HepG2 (cell line): ENCODE data around the gene LDLRAD2. TPM values are rescaled to one million over a fixed set of nuclear protein-coding genes. Genes with fewer than 3 reads are reported as not detected.

Source experiments
- AHDC1 ChIP-seq: sonication (generic); formaldehyde crosslinking; IDR thresholded peaks from 2 replicates; pipeline ENCODE4 v1.5.1; 2020; ENCODE audit warnings: mild to moderate bottlenecking, missing genetic modification reagents, borderline replicate concordance
- CBX2 ChIP-seq, 2 experiments: fragments of 200-600 bp in 1 of 2; sonication (generic); formaldehyde crosslinking in 1 of 2; IDR thresholded peaks; 2 replicates each; pipeline versions ENCODE4 v1.7.0 to v1.8.1; 2018 to 2022; ENCODE audit warnings: low read depth in 2 of 2, low read length in 1 of 2, mild to moderate bottlenecking in 1 of 2, missing genetic modification reagents in 1 of 2
- GATAD2A ChIP-seq: IDR thresholded peaks from 2 replicates; pipeline ENCODE4 v1.6.1; 2016
- HIC2 ChIP-seq: sonication (generic); formaldehyde crosslinking; IDR thresholded peaks from 2 replicates; pipeline ENCODE4 v1.9.0; 2022; ENCODE audit warnings: low read depth, missing genetic modification reagents
- IRF2 ChIP-seq: IDR thresholded peaks from 2 replicates; pipeline ENCODE4 v1.6.1; 2018; ENCODE audit warnings: missing genetic modification reagents, missing compliant biosample characterization
- MEIS1 ChIP-seq: sonication (generic); formaldehyde crosslinking; IDR thresholded peaks from 2 replicates; pipeline ENCODE4 v1.9.0; 2021; ENCODE audit warnings: mild to moderate bottlenecking, missing genetic modification reagents, moderate library complexity, borderline replicate concordance
- PHF20 ChIP-seq: sonication (generic); formaldehyde crosslinking; IDR thresholded peaks from 2 replicates; pipeline ENCODE4 v1.5.0; 2020; ENCODE audit warnings: mild to moderate bottlenecking, missing genetic modification reagents
- SALL1 ChIP-seq: sonication (generic); formaldehyde crosslinking; IDR thresholded peaks from 2 replicates; pipeline ENCODE4 v1.8.0; 2022; ENCODE audit warnings: mild to moderate bottlenecking, missing genetic modification reagents
- SMARCE1 ChIP-seq: fragments of 450-650 bp; IDR thresholded peaks from 2 replicates; pipeline ENCODE4 v1.6.1; 2017; ENCODE audit warnings: borderline replicate concordance
- YEATS4 ChIP-seq: sonication (generic); formaldehyde crosslinking; IDR thresholded peaks from 2 replicates; pipeline ENCODE4 v1.4.0; 2020; ENCODE audit warnings: missing genetic modification reagents, borderline replicate concordance
- YY1 ChIP-seq: IDR thresholded peaks from 2 replicates; pipeline ENCODE4 v1.6.1; 2011; ENCODE audit warnings: low read length, low read depth, moderate library complexity, mild to moderate bottlenecking; ENCODE audit not compliant: insufficient read depth, insufficient replicate concordance
- ZFP82 ChIP-seq: sonication (generic); formaldehyde crosslinking; IDR thresholded peaks from 2 replicates; pipeline ENCODE4 v1.5.1; 2020; ENCODE audit warnings: mild to moderate bottlenecking, missing genetic modification reagents, borderline replicate concordance
- ZKSCAN1 ChIP-seq: fragments of 150-350 bp; IDR thresholded peaks from 2 replicates; pipeline ENCODE4 v1.6.1; 2014; ENCODE audit warnings: low read length
- ZNF549 ChIP-seq: sonication (generic); formaldehyde crosslinking; IDR thresholded peaks from 2 replicates; pipeline ENCODE4 v1.5.0; 2020; ENCODE audit warnings: missing genetic modification reagents
- ZNF605 ChIP-seq: sonication (generic); formaldehyde crosslinking; IDR thresholded peaks from 2 replicates; pipeline ENCODE4 v1.8.0; 2022; ENCODE audit warnings: mild to moderate bottlenecking, missing genetic modification reagents
- polyA plus RNA-seq, 8 experiments: library from polyadenylated mRNA; depleted of rRNA in 3 of 8; stranded (reverse) in 7 of 8; unstranded in 1 of 8; fragments of >200 nt; fragmentation: Illumina TruSeq in 4 of 8; extraction: Trizol in 4 of 8; gene quantifications; 2 replicates each; pipeline versions ENCODE4 v1.2.1 to v1.2.3, GENCODE V29; 2011 to 2016; ENCODE audit warnings: low read depth in 4 of 8, missing spikeins in 1 of 8, mixed read lengths in 1 of 8; ENCODE audit not compliant: insufficient read depth in 1 of 8
- total RNA-seq, 5 experiments: library from RNA; depleted of rRNA; stranded (reverse); fragments of >200 nt; fragmentation: Illumina TruSeq; extraction: Trizol; gene quantifications; 2 replicates each; pipeline ENCODE4 v1.2.3, GENCODE V29; 2016; ENCODE audit warnings: low read depth in 1 of 5
- TF ChIP-seq, protein P1 (sequence below): sonication (generic); formaldehyde crosslinking; IDR thresholded peaks from 2 replicates; pipeline ENCODE4 v1.9.0; 2021; ENCODE audit warnings: missing genetic modification reagents, mild to moderate bottlenecking, borderline replicate concordance
- TF ChIP-seq, protein P2 (sequence below): sonication (generic); formaldehyde crosslinking; IDR thresholded peaks from 2 replicates; pipeline ENCODE4 v1.5.1; 2020; ENCODE audit warnings: mild to moderate bottlenecking, missing genetic modification reagents, borderline replicate concordance

The LDLRAD2 gene
- total and polyA plus RNA-seq, 2 of the 13 experiments (the other 11 are each of a cell fraction or from before 2014, with no cell fraction given) = not detected

DNA sequence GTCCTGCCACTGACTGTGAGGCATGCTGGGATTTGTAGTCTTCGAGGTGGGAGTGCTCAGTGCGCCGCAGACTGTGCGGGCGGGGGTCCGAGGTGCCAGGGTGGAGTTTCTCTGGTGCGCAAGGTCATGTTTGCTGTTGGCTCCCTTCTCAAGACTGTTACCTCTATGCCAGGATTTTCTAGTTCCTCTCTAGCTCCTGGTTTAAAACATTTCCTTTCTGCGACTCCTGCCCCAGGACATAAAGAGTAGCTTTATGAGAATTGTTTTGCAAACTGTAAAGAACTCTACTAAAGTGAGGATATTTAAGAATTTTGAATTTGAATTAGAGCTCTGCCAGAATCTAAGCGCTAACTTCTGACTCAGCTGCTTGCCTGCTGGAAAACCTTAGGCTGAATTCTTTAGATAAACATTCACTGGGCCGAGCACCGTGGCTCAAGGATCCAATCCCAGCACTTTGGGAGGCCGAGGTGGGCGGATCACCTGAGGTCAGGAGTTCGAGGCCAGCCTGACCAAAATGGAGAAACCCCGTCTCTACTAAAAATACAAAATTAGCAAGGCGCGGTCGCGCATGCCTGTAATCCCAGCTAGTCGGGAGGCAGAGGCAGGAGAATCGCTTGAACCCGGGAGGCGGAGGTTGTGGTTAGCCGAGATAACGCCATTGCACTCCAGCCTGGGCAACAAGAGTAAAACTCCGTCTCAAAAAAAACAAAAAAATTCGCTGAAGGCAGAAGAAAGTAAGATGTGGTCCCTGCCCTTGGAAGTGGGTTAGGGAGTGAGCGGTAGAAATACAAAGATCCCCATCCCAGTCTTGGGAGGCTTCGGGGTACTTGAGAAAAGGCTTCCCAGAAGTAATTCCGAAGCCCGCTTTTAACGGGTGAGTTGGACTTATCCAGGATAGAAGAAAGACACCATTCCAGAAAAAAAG, 28.1 kb upstream of the LDLRAD2 start (continued):
- TF ChIP-seq YEATS4 (CRISPR knock-in tag) (no peak), CBX2 (IDR thresholded peaks at IDR 0.05; ENCODE audit: low read depth, low read length) (no peak), CBX2 (CRISPR knock-in tag; IDR thresholded peaks at IDR 0.05; ENCODE audit: low read depth) (no peak), ZKSCAN1 (0 out of 2 replicates have a peak, but pooled peaks have one; percentile 12), MEIS1 (CRISPR knock-in tag) (no peak), HIC2 (CRISPR knock-in tag) (peak; percentile 61), YY1 (peak; percentile 49), ZFP82 (CRISPR knock-in tag) (peak; percentile 17; the same call in 1 of the 2 replicates), ZNF605 (peak; percentile 95), GATAD2A (CRISPR knock-in tag) (peak; percentile 66; the same call in 1 of the 2 replicates), PHF20 (CRISPR knock-in tag) (no peak), AHDC1 (CRISPR knock-in tag) (0 out of 2 replicates have a peak, but pooled peaks have one; percentile 10), SMARCE1 (no peak), IRF2 (peak; percentile 99), SALL1 (CRISPR knock-in tag) (0 out of 2 replicates have a peak, but pooled peaks have one; percentile 32), ZNF549 (no peak)
- TF ChIP-seq, protein P1, sequence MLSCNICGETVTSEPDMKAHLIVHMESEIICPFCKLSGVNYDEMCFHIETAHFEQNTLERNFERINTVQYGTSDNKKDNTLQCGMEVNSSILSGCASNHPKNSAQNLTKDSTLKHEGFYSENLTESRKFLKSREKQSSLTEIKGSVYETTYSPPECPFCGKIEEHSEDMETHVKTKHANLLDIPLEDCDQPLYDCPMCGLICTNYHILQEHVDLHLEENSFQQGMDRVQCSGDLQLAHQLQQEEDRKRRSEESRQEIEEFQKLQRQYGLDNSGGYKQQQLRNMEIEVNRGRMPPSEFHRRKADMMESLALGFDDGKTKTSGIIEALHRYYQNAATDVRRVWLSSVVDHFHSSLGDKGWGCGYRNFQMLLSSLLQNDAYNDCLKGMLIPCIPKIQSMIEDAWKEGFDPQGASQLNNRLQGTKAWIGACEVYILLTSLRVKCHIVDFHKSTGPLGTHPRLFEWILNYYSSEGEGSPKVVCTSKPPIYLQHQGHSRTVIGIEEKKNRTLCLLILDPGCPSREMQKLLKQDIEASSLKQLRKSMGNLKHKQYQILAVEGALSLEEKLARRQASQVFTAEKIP (CRISPR knock-in tag) = no peak
- TF ChIP-seq, protein P2, sequence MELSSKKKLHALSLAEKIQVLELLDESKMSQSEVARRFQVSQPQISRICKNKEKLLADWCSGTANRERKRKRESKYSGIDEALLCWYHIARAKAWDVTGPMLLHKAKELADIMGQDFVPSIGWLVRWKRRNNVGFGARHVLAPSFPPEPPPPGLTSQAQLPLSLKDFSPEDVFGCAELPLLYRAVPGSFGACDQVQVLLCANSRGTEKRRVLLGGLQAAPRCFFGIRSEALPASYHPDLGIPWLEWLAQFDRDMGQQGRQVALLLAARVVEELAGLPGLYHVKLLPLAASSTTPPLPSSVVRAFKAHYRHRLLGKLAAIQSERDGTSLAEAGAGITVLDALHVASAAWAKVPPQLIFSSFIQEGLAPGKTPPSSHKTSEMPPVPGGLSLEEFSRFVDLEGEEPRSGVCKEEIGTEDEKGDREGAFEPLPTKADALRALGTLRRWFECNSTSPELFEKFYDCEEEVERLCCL (CRISPR knock-in tag) = no peak
